ENCODE measurements around the gene GINS2.

GINS2 gene

GRCh38 chr16:85667261-85667660 lies 21.5 kb downstream of the GINS2 start:
- DNase-seq (ENCODE audit: low read depth) = no peak

- DNase-seq (ENCODE audit: low read depth) = no peak
These were observed 22.8 kb downstream of the GINS2 start for GRCh38 chr16:85665929-85666328.

- DNase-seq (ENCODE audit: low read depth) = no peak
These were observed 23.4 kb downstream of the GINS2 start for GRCh38 chr16:85665373-85665740.

GRCh38 chr16:85664580-85665372 lies 24.0 kb downstream of the GINS2 start:
- DNase-seq (ENCODE audit: low read depth) = no peak

GRCh38 chr16:85663891-85664321 lies 24.8 kb downstream of the GINS2 start:
- no peak for DNase-seq (ENCODE audit: low read depth)

- no peak for DNase-seq (ENCODE audit: low read depth)
These were observed 25.6 kb downstream of the GINS2 start for GRCh38 chr16:85662976-85663830.

GRCh38 chr16:85662482-85662812 lies 26.3 kb downstream of the GINS2 start:
- no peak for DNase-seq (ENCODE audit: low read depth)

GRCh38 chr16:85661740-85662481 lies 26.8 kb downstream of the GINS2 start:
- DNase-seq (ENCODE audit: low read depth) = no peak

- DNase-seq (ENCODE audit: low read depth) = no peak
These were observed 27.7 kb downstream of the GINS2 start for GRCh38 chr16:85660843-85661739.

- DNase-seq (ENCODE audit: low read depth) = peak; percentile 69
These were observed 28.8 kb downstream of the GINS2 start for GRCh38 chr16:85659805-85660511.

GRCh38 chr16:85659336-85659735 lies 29.4 kb downstream of the GINS2 start:
- no peak for DNase-seq (ENCODE audit: low read depth)

- no peak for DNase-seq (ENCODE audit: low read depth)
These were observed 30.0 kb downstream of the GINS2 start for GRCh38 chr16:85658504-85659326.

GRCh38 chr16:85657996-85658395 lies 30.8 kb downstream of the GINS2 start:
- no peak for DNase-seq (ENCODE audit: low read depth)

- DNase-seq (ENCODE audit: low read depth) = no peak
These were observed 31.5 kb downstream of the GINS2 start for GRCh38 chr16:85657267-85657650.

GRCh38 chr16:85656351-85657266 lies 32.1 kb downstream of the GINS2 start:
- no peak for DNase-seq (ENCODE audit: low read depth)

- DNase-seq (ENCODE audit: low read depth) = no peak
These were observed 33.3 kb downstream of the GINS2 start for GRCh38 chr16:85655216-85656129.

- DNase-seq (ENCODE audit: low read depth) = no peak
These were observed 34.3 kb downstream of the GINS2 start for GRCh38 chr16:85654251-85655095.
